GM18519 (cell line): ENCODE measurements around the gene SORD.
"Not testable (repeated sequence)": the region's sequence is repeated elsewhere in the genome, so short reads cannot be mapped to it uniquely, and the experiment has no call there.

ENCODE experiments used
- ATAC-seq: cut with Tn5 transposase; IDR thresholded peaks from one replicate; pipeline ENCODE4 v1.9.1; 2021; ENCODE audit warnings: mild to moderate bottlenecking, moderate library complexity; ENCODE audit not compliant: unreplicated experiment, low FRiP score

SORD gene

GRCh38 chr15:45093622-45094357 lies 70.8 kb downstream of the SORD start:
- ATAC-seq: no peak

- ATAC-seq: no peak
These were observed 71.3 kb downstream of the SORD start for GRCh38 chr15:45094358-45094730.

- ATAC-seq: no peak
These were observed 72.7 kb downstream of the SORD start for GRCh38 chr15:45095661-45096060.

- no peak for ATAC-seq
These were observed 74.5 kb downstream of the SORD start for GRCh38 chr15:45097466-45097865.

- no peak for ATAC-seq
These were observed 76.7 kb downstream of the SORD start for GRCh38 chr15:45099549-45100165.

GRCh38 chr15:45100884-45101625 lies 78.1 kb downstream of the SORD start:
- ATAC-seq: no peak

- ATAC-seq: no peak
These were observed 78.8 kb downstream of the SORD start for GRCh38 chr15:45101749-45102148.

- ATAC-seq: no peak
These were observed 79.2 kb downstream of the SORD start for GRCh38 chr15:45102226-45102625.

GRCh38 chr15:45104170-45104569 lies 81.2 kb downstream of the SORD start:
- not testable (repeated sequence) for ATAC-seq

GRCh38 chr15:45105586-45105985 lies 82.6 kb downstream of the SORD start:
- ATAC-seq: no peak

GRCh38 chr15:45106002-45106790 lies 83.2 kb downstream of the SORD start:
- ATAC-seq: no peak

- ATAC-seq: no peak
These were observed 85.1 kb downstream of the SORD start for GRCh38 chr15:45107941-45108630.

GRCh38 chr15:45110256-45110820 lies 87.3 kb downstream of the SORD start:
- no peak for ATAC-seq

- ATAC-seq: no peak
These were observed 88.6 kb downstream of the SORD start for GRCh38 chr15:45111390-45112142.

GRCh38 chr15:45112143-45112590 lies 89.2 kb downstream of the SORD start:
- ATAC-seq: no peak

- ATAC-seq: no peak
These were observed 89.8 kb downstream of the SORD start for GRCh38 chr15:45112591-45113379.

GRCh38 chr15:45113380-45113990 lies 90.5 kb downstream of the SORD start:
- ATAC-seq: no peak
